Measurements from ENCODE around the gene WDR53.
"Not testable (repeated sequence)": the region's sequence is repeated elsewhere in the genome, so short reads cannot be mapped to it uniquely, and the experiment has no call there.

GRCh38 chr3:196570332-196570731, 2.0 kb upstream of the WDR53 start:
- not testable (repeated sequence) for TF ChIP-seq CTCF, POLR2A (IDR thresholded peaks at IDR 0.05)
